GM18867 (cell line): Measurements from ENCODE around the gene ALDH1A3.
A peak's percentile ranks its signal among the peaks of the same experiment; 100 is the strongest.

Source experiments
- ATAC-seq: cut with Tn5 transposase; IDR thresholded peaks from one replicate; pipeline ENCODE4 v1.9.1; 2021; ENCODE audit warnings: mild to moderate bottlenecking, moderate library complexity; ENCODE audit not compliant: unreplicated experiment

ALDH1A3 gene

GRCh38 chr15:100858294-100858693, 21.3 kb upstream of the ALDH1A3 start:
- no peak for ATAC-seq

- no peak for ATAC-seq
These were observed 19.4 kb upstream of the ALDH1A3 start for GRCh38 chr15:100859970-100860828.

- ATAC-seq, result no peak
These were observed 18.7 kb upstream of the ALDH1A3 start for GRCh38 chr15:100860829-100861510.

- ATAC-seq, result no peak
These were observed 18.1 kb upstream of the ALDH1A3 start for GRCh38 chr15:100861511-100861991.

GRCh38 chr15:100862162-100862561, 17.5 kb upstream of the ALDH1A3 start:
- no peak for ATAC-seq

- no peak for ATAC-seq
These were observed 16.4 kb upstream of the ALDH1A3 start for GRCh38 chr15:100863075-100863795.

- no peak for ATAC-seq
These were observed 15.8 kb upstream of the ALDH1A3 start for GRCh38 chr15:100863796-100864267.

- no peak for ATAC-seq
These were observed 13.0 kb upstream of the ALDH1A3 start for GRCh38 chr15:100866386-100867330.

- ATAC-seq, result no peak
These were observed 12.2 kb upstream of the ALDH1A3 start for GRCh38 chr15:100867433-100867832.

- no peak for ATAC-seq
These were observed 10.3 kb upstream of the ALDH1A3 start for GRCh38 chr15:100869151-100869999.

GRCh38 chr15:100873029-100873677, 6.5 kb upstream of the ALDH1A3 start:
- peak; percentile 71 for ATAC-seq

- no peak for ATAC-seq
These were observed 4.1 kb upstream of the ALDH1A3 start for GRCh38 chr15:100875495-100875894.

GRCh38 chr15:100875976-100876375, 3.7 kb upstream of the ALDH1A3 start:
- ATAC-seq, result no peak

- ATAC-seq, result no peak
These were observed 2.1 kb upstream of the ALDH1A3 start for GRCh38 chr15:100877551-100877950.

- ATAC-seq, result no peak
These were observed 1.5 kb upstream of the ALDH1A3 start for GRCh38 chr15:100878130-100878529.

- no peak for ATAC-seq
These were observed 983 bp upstream of the ALDH1A3 start for GRCh38 chr15:100878648-100879047.

GRCh38 chr15:100879061-100879463, 569 bp upstream of the ALDH1A3 start:
- no peak for ATAC-seq

- ATAC-seq, result no peak
These were observed 687 bp downstream of the ALDH1A3 start for GRCh38 chr15:100880139-100880896.
